K562 (cell line): ENCODE results near the gene HOXA5. TPM values are rescaled to one million over a fixed set of nuclear protein-coding genes. Genes with fewer than 3 reads are reported as not detected.

Experiments
- NR4A1 ChIP-seq, 2 experiments: fragments of 250-450 bp in 1 of 2; fragments of 450-650 bp in 1 of 2; sonication (Bioruptor Pico) in 1 of 2; IDR thresholded peaks; 2 replicates each; pipeline versions ENCODE4 v1.4.0 to v1.6.1; 2016 to 2020; ENCODE audit warnings: mild to moderate bottlenecking in 2 of 2, missing compliant biosample characterization in 1 of 2, missing genetic modification characterization in 1 of 2, moderate library complexity in 1 of 2
- SIRT6 ChIP-seq: IDR thresholded peaks from one replicate; pipeline ENCODE4 v1.6.1; 2012; ENCODE audit warnings: low read depth, mild to moderate bottlenecking, control low read depth, inconsistent platforms, low read length, moderate library complexity
- ZFP30 ChIP-seq: fragments of 250-450 bp; sonication (Bioruptor Pico); IDR thresholded peaks from 2 replicates; pipeline ENCODE4 v1.8.0; 2022; ENCODE audit warnings: moderate library complexity, mild to moderate bottlenecking, inconsistent platforms, borderline replicate concordance
- ZNF3 ChIP-seq: fragments of 250-450 bp; sonication (Bioruptor Pico); IDR thresholded peaks from 2 replicates; pipeline ENCODE4 v1.5.0; 2021; ENCODE audit warnings: mild to moderate bottlenecking, moderate library complexity
- ZNF507 ChIP-seq: conservative IDR thresholded peaks from 2 replicates; pipeline ENCODE4 v1.6.1; 2017; ENCODE audit warnings: missing genetic modification characterization, missing compliant biosample characterization
- polyA plus RNA-seq, 8 experiments: library from polyadenylated mRNA; depleted of rRNA in 4 of 8; stranded (reverse) in 5 of 8; unstranded in 3 of 8; fragments of >200 nt; fragmentation: Nextera tagmentation in 2 of 8; fragmentation: Illumina TruSeq in 1 of 8; extraction: Ambion mirVana in 2 of 8; extraction: Trizol in 1 of 8; gene quantifications; 2 replicates each; pipeline versions ENCODE4 v1.2.1 to v1.2.3, GENCODE V29; 2011 to 2014; ENCODE audit warnings: inconsistent platforms in 1 of 8, missing spikeins in 1 of 8
- total RNA-seq, 7 experiments: library from RNA; depleted of rRNA in 6 of 7; stranded (reverse); fragments of >200 nt in 6 of 7; fragmentation: Illumina TruSeq in 2 of 7; extraction: Trizol in 2 of 7; gene quantifications; 2 replicates each; pipeline versions ENCODE4 v1.2.1 to v1.2.3, GENCODE V29; 2011 to 2021; ENCODE audit warnings: low replicate concordance in 1 of 7
- TF ChIP-seq, protein P1 (sequence below): fragments of 250-450 bp; sonication (Bioruptor Pico); IDR thresholded peaks from 2 replicates; pipeline ENCODE4 v1.5.0; 2021; ENCODE audit warnings: mild to moderate bottlenecking, borderline replicate concordance
- TF ChIP-seq, protein P2 (sequence below): fragments of 450-650 bp; IDR thresholded peaks from 2 replicates; pipeline ENCODE4 v1.6.1; 2016; ENCODE audit warnings: borderline replicate concordance

Gene HOXA5
- total and polyA plus RNA-seq, 9 of the 15 experiments (the other 6 are each of a cell fraction or from before 2014, with no cell fraction given): 0.13 TPM; not detected in 8

DNA sequence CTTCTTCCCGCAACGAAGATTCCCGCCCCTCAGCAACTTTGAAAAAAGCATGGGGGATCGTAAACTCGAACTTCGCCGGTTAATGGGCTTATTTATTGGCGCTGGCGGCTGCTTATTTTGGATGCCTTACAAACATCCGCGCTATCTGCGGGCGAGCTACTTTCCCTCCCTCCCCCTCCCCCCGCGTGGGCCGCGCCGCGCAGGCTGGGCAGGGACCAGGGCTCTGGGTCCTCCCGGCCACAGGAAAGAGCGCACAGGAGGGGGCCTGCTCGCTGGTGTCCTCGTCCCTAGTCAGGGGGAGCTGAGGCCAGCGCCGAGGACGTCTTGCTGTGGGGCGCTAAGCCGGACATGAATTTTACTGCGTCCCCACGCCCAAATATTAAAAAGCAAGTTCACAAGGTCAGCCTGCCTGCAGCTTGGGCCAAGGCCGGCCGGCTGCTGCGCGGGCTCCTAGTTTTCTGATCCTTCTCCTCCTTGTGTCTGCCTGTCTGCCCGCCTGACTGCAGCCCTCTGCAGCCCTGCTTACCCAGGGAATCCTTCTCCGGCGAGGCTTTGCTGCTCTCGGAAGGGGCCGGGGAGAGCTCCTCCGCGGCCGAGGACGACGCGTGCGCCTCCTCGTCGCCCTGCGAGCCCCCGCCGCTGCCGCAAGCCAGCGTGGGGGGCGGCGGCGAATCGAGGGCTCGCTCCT, 29.5 kb upstream of the HOXA5 start (continued):
- TF ChIP-seq, protein P1, sequence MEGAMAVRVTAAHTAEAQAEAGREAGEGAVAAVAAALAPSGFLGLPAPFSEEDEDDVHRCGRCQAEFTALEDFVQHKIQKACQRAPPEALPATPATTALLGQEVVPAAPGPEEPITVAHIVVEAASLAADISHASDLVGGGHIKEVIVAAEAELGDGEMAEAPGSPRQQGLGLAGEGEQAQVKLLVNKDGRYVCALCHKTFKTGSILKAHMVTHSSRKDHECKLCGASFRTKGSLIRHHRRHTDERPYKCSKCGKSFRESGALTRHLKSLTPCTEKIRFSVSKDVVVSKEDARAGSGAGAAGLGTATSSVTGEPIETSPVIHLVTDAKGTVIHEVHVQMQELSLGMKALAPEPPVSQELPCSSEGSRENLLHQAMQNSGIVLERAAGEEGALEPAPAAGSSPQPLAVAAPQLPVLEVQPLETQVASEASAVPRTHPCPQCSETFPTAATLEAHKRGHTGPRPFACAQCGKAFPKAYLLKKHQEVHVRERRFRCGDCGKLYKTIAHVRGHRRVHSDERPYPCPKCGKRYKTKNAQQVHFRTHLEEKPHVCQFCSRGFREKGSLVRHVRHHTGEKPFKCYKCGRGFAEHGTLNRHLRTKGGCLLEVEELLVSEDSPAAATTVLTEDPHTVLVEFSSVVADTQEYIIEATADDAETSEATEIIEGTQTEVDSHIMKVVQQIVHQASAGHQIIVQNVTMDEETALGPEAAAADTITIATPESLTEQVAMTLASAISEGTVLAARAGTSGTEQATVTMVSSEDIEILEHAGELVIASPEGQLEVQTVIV: no peak
- TF ChIP-seq ZNF507 (tag) (no peak), SIRT6 (no peak), ZNF3 (CRISPR knock-in tag) (no peak), NR4A1 (CRISPR knock-in tag; IDR thresholded peaks at IDR 0.05) (no peak), NR4A1 (tag; IDR thresholded peaks at IDR 0.05) (no peak), ZFP30 (CRISPR knock-in tag) (no peak)
- TF ChIP-seq, protein P2, sequence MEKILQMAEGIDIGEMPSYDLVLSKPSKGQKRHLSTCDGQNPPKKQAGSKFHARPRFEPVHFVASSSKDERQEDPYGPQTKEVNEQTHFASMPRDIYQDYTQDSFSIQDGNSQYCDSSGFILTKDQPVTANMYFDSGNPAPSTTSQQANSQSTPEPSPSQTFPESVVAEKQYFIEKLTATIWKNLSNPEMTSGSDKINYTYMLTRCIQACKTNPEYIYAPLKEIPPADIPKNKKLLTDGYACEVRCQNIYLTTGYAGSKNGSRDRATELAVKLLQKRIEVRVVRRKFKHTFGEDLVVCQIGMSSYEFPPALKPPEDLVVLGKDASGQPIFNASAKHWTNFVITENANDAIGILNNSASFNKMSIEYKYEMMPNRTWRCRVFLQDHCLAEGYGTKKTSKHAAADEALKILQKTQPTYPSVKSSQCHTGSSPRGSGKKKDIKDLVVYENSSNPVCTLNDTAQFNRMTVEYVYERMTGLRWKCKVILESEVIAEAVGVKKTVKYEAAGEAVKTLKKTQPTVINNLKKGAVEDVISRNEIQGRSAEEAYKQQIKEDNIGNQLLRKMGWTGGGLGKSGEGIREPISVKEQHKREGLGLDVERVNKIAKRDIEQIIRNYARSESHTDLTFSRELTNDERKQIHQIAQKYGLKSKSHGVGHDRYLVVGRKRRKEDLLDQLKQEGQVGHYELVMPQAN: no peak
- TF ChIP-seq, all 486 proteins: peak for 0
